Gastrocnemius medialis (tissue), 4 donors: Measurements from ENCODE around the gene JMJD1C. TPM values are rescaled to one million over a fixed set of nuclear protein-coding genes. Genes with fewer than 3 reads are reported as not detected.

Source experiments
- ATAC-seq, 2 donors: fragments of 150-250 bp; one replicate each; pipeline ENCODE4 v1.9.1; 2016
- DNase-seq, 2 donors: peaks; one replicate each; pipeline ENCODE4 v3.0.0-alpha.2; 2019
- H3K27ac ChIP-seq, 4 donors: fragments of 200-600 bp; sonication (generic); 1 replicate in 1 of 4; 2 replicates in 3 of 4; pipeline ENCODE4 v1.5.1; 2016 to 2018; ENCODE audit warnings: mild to moderate bottlenecking in 2 of 4, moderate library complexity in 1 of 4
- H3K27me3 ChIP-seq, 3 donors: fragments of 200-600 bp; sonication (generic) in 2 of 3; 1 replicate in 1 of 3; 2 replicates in 2 of 3; pipeline versions ENCODE4 v1.5.1 to v1.6.0; 2016 to 2019; ENCODE audit warnings: mild to moderate bottlenecking in 1 of 3, moderate library complexity in 1 of 3
- H3K36me3 ChIP-seq, 2 donors: fragments of 200-600 bp; sonication (generic) in 1 of 2; one replicate each; pipeline ENCODE4 v1.5.1; 2017 to 2018
- H3K4me1 ChIP-seq, 2 donors: fragments of 200-600 bp; sonication (generic) in 1 of 2; one replicate each; pipeline ENCODE4 v1.5.1; 2016 to 2017; ENCODE audit warnings: mild to moderate bottlenecking in 2 of 2
- H3K4me3 ChIP-seq, 4 donors: fragments of 200-600 bp; sonication (generic) in 3 of 4; 1 replicate in 1 of 4; 2 replicates in 3 of 4; pipeline ENCODE4 v1.5.1; 2016 to 2019; ENCODE audit warnings: mild to moderate bottlenecking in 2 of 4
- H3K9me3 ChIP-seq, 3 donors: fragments of 200-600 bp; sonication (generic) in 2 of 3; 1 replicate in 1 of 3; 2 replicates in 2 of 3; pipeline ENCODE4 v1.5.1; 2016 to 2019
- POLR2A ChIP-seq, 2 donors: fragments of 450-650 bp; IDR thresholded peaks; one replicate each; pipeline ENCODE4 v1.6.1; 2017; ENCODE audit warnings: antibody characterized with exemption in 2 of 2, mild to moderate bottlenecking in 2 of 2, moderate library complexity in 2 of 2
- in situ Hi-C, 4 donors: fragments of 200-750 bp; cut with MboI; loops; one replicate each; pipeline versions ENCODE4 v1.15.0 to v1.8.0; 2017; ENCODE audit warnings: low sequenced_read_pairs in 4 of 4
- intact Hi-C: fragments of 100-400 bp; cut with DNase I; formaldehyde crosslinking; loops from one replicate; pipeline ENCODE4 v1.15.1; 2023; ENCODE audit warnings: low total_unique reads
- total RNA-seq, 4 donors: library from RNA; depleted of rRNA; stranded (reverse); fragments of >200 nt; gene quantifications; one replicate each; pipeline versions ENCODE4 v1.1.0 to v1.2.3, GENCODE V29; 2016
- TF ChIP-seq, protein P1 (sequence below), 5 experiments: fragments of 450-650 bp in 3 of 5; fragments of 200-600 bp in 2 of 5; sonication (generic) in 2 of 5; IDR thresholded peaks in 4 of 5; conservative IDR thresholded peaks in 1 of 5; 1 replicate in 4 of 5; 2 replicates in 1 of 5; pipeline ENCODE4 v1.5.1; 2016 to 2019; ENCODE audit warnings: antibody characterized with exemption in 5 of 5, mild to moderate bottlenecking in 3 of 5, moderate library complexity in 3 of 5

Gene JMJD1C
- total RNA-seq, 4 donors from 2014 or later: 22.5 to 74.1 (median 46.9) TPM

GRCh38 chr10:63481815-63482421 lies 16.1 kb upstream of the JMJD1C start:
- intact Hi-C loops: no loop called here

DNA sequence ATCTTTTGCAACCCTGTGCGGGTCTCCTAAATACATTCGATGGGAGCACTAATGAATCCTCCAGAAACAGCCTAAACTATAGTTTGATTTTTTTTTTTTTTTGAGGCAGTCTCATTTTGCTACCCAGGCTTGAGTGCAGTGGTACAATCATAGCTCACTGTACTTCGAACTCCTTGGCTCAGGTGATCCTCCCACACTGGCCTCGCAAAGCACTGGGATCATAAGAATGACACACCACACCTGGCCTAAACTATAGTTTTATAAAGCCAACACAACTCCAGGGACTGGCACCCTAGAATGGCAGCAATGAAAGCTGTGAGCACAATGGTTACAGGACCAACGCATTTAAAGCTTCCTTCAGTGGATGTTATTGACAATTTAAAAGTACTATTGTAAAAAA lies 14.5 kb upstream of the JMJD1C start:
- peaks cover 6 to 18% of the 10 kb centered on the region in 2 donors for H3K4me1 ChIP-seq
- H3K9me3 ChIP-seq: no peaks in the 10 kb centered on the region
- H3K36me3 ChIP-seq: no peaks in the 10 kb centered on the region
- no peaks in the 10 kb centered on the region for H3K27me3 ChIP-seq
- no peak overlapping the region for H3K4me3 ChIP-seq
- DNase-seq (no peak), ATAC-seq (no peak)
- intact Hi-C loops: no loop called here
- no peak overlapping the region for H3K27ac ChIP-seq
- TF ChIP-seq, protein P1, sequence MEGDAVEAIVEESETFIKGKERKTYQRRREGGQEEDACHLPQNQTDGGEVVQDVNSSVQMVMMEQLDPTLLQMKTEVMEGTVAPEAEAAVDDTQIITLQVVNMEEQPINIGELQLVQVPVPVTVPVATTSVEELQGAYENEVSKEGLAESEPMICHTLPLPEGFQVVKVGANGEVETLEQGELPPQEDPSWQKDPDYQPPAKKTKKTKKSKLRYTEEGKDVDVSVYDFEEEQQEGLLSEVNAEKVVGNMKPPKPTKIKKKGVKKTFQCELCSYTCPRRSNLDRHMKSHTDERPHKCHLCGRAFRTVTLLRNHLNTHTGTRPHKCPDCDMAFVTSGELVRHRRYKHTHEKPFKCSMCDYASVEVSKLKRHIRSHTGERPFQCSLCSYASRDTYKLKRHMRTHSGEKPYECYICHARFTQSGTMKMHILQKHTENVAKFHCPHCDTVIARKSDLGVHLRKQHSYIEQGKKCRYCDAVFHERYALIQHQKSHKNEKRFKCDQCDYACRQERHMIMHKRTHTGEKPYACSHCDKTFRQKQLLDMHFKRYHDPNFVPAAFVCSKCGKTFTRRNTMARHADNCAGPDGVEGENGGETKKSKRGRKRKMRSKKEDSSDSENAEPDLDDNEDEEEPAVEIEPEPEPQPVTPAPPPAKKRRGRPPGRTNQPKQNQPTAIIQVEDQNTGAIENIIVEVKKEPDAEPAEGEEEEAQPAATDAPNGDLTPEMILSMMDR (IDR thresholded peaks at IDR 0.05 in 4 of 5, conservative IDR thresholded peaks at IDR 0.05 in 1 of 5): no peak
- TF ChIP-seq POLR2A (IDR thresholded peaks at IDR 0.05): no peak
- in situ Hi-C loops: no loop called here

More at GRCh38 chr10:63481815-63482421, 16.1 kb upstream of the JMJD1C start:
- Histone ChIP-seq H3K4me1 (peaks cover 18 to 30% of the 10 kb centered on the region in 2 donors), H3K27me3 (no peaks in the 10 kb centered on the region), H3K9me3 (no peaks in the 10 kb centered on the region), H3K4me3 (peak overlapping the region in 1 of 4 donors; percentile 3), H3K36me3 (no peaks in the 10 kb centered on the region), H3K27ac (no peak overlapping the region)
- no peak for DNase-seq
- ATAC-seq: no peak
- no peak for TF ChIP-seq POLR2A (IDR thresholded peaks at IDR 0.05)
- TF ChIP-seq, protein P1 (IDR thresholded peaks at IDR 0.05 in 4 of 5, conservative IDR thresholded peaks at IDR 0.05 in 1 of 5): no peak
- in situ Hi-C loops: no loop called here

- ATAC-seq: no peak
- H3K4me1 ChIP-seq: peaks cover 6 to 12% of the 10 kb centered on the region in 2 donors
- no peaks in the 10 kb centered on the region for H3K9me3 ChIP-seq
- H3K4me3 ChIP-seq: no peak overlapping the region
- DNase-seq: no peak
- intact Hi-C loops: no loop called here
- no peak for TF ChIP-seq POLR2A (IDR thresholded peaks at IDR 0.05)
- TF ChIP-seq, protein P1 (IDR thresholded peaks at IDR 0.05 in 4 of 5, conservative IDR thresholded peaks at IDR 0.05 in 1 of 5): no peak
- H3K27ac ChIP-seq: no peak overlapping the region
- H3K36me3 ChIP-seq: no peaks in the 10 kb centered on the region
- in situ Hi-C loops: no loop called here
- H3K27me3 ChIP-seq: no peaks in the 10 kb centered on the region
Measured at GRCh38 chr10:63478564-63478963, 12.8 kb upstream of the JMJD1C start.

- TF ChIP-seq POLR2A (IDR thresholded peaks at IDR 0.05): no peak
- TF ChIP-seq, protein P1 (IDR thresholded peaks at IDR 0.05 in 4 of 5, conservative IDR thresholded peaks at IDR 0.05 in 1 of 5): no peak
- in situ Hi-C loops (no loop called here), intact Hi-C loops (no loop called here)
- no peaks in the 10 kb centered on the region for H3K9me3 ChIP-seq
- H3K4me1 ChIP-seq: peaks cover 6 to 12% of the 10 kb centered on the region in 2 donors
- no peak for ATAC-seq
- no peak overlapping the region for H3K27ac ChIP-seq
- no peaks in the 10 kb centered on the region for H3K36me3 ChIP-seq
- no peaks in the 10 kb centered on the region for H3K27me3 ChIP-seq
- no peak overlapping the region for H3K4me3 ChIP-seq
- DNase-seq: no peak
Measured at GRCh38 chr10:63477927-63478326, 12.2 kb upstream of the JMJD1C start.

- intact Hi-C loops (no loop called here), in situ Hi-C loops (loop anchor here in 1 of 4 donors (25.0 kb wide), 1 partner anchor 262 kb away; no protein-coding TSS in a partner anchor)
- Histone ChIP-seq H3K27me3 (no peaks in the 10 kb centered on the region), H3K4me1 (peaks cover 14 to 27% of the 10 kb centered on the region in 2 donors), H3K36me3 (no peaks in the 10 kb centered on the region), H3K4me3 (no peak overlapping the region), H3K27ac (no peak overlapping the region), H3K9me3 (no peaks in the 10 kb centered on the region)
- TF ChIP-seq, protein P1 (IDR thresholded peaks at IDR 0.05 in 4 of 5, conservative IDR thresholded peaks at IDR 0.05 in 1 of 5): no peak
- TF ChIP-seq POLR2A (IDR thresholded peaks at IDR 0.05): no peak
- ATAC-seq (no peak), DNase-seq (no peak)
Measured at GRCh38 chr10:63474488-63474887, 8.7 kb upstream of the JMJD1C start.
